A549 (cell line): Measurements from ENCODE around the gene RBM44.

Source experiments
- EP300 ChIP-seq, 2 experiments: fragments of >200 bp; sonication (Bioruptor Twin); formaldehyde crosslinking; IDR thresholded peaks; 2 replicates in 1 of 2; 3 replicates in 1 of 2; pipeline ENCODE4 v1.6.1; 2016 to 2017
- POLR2A ChIP-seq: IDR thresholded peaks from 2 replicates; pipeline ENCODE4 v1.6.1; 2012; ENCODE audit warnings: mild to moderate bottlenecking, low read length
- TF ChIP-seq, protein P1 (sequence below): fragments of >200 bp; sonication (Bioruptor Twin); formaldehyde crosslinking; IDR thresholded peaks from 3 replicates; pipeline ENCODE4 v1.5.1; 2016
- TF ChIP-seq, protein P2 (sequence below): IDR thresholded peaks from 2 replicates; pipeline ENCODE4 v1.6.1; 2012
- TF ChIP-seq, protein P3 (sequence below): fragments of 450-650 bp; IDR thresholded peaks from 2 replicates; pipeline ENCODE4 v1.6.1; 2014; ENCODE audit warnings: antibody characterized with exemption

DNA sequence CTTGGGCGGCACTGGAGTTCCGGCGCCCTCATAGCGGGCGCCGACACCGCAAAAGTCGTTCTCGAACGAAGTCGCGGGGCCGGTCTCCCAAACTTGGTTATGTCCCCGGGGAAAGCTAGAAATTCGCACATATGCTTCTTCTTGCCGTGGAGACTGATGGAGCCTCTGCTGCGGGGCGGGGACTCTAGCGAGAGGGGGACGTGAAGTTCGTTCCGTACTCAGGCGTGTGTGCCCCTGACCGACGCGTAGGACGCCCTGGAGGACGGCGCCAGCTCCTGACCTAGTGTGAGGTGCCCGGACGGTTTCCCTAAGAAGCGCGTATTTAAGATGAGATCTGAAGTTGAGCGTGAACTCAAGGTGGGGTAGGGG is 465 bp downstream of the RBM44 start:
- TF ChIP-seq EP300 (IDR thresholded peaks at IDR 0.05) (no peak), POLR2A (no peak)
- TF ChIP-seq, protein P1, sequence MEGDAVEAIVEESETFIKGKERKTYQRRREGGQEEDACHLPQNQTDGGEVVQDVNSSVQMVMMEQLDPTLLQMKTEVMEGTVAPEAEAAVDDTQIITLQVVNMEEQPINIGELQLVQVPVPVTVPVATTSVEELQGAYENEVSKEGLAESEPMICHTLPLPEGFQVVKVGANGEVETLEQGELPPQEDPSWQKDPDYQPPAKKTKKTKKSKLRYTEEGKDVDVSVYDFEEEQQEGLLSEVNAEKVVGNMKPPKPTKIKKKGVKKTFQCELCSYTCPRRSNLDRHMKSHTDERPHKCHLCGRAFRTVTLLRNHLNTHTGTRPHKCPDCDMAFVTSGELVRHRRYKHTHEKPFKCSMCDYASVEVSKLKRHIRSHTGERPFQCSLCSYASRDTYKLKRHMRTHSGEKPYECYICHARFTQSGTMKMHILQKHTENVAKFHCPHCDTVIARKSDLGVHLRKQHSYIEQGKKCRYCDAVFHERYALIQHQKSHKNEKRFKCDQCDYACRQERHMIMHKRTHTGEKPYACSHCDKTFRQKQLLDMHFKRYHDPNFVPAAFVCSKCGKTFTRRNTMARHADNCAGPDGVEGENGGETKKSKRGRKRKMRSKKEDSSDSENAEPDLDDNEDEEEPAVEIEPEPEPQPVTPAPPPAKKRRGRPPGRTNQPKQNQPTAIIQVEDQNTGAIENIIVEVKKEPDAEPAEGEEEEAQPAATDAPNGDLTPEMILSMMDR = no peak
- TF ChIP-seq, protein P2, sequence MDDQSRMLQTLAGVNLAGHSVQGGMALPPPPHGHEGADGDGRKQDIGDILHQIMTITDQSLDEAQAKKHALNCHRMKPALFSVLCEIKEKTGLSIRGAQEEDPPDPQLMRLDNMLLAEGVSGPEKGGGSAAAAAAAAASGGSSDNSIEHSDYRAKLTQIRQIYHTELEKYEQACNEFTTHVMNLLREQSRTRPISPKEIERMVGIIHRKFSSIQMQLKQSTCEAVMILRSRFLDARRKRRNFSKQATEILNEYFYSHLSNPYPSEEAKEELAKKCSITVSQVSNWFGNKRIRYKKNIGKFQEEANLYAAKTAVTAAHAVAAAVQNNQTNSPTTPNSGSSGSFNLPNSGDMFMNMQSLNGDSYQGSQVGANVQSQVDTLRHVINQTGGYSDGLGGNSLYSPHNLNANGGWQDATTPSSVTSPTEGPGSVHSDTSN = no peak
- TF ChIP-seq, protein P3, sequence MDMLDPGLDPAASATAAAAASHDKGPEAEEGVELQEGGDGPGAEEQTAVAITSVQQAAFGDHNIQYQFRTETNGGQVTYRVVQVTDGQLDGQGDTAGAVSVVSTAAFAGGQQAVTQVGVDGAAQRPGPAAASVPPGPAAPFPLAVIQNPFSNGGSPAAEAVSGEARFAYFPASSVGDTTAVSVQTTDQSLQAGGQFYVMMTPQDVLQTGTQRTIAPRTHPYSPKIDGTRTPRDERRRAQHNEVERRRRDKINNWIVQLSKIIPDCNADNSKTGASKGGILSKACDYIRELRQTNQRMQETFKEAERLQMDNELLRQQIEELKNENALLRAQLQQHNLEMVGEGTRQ = no peak
